Measurements from ENCODE around the gene EFCAB11. TPM values are rescaled to one million over a fixed set of nuclear protein-coding genes. Genes with fewer than 3 reads are reported as not detected.

The EFCAB11 gene
- total RNA-seq, 1 experiment from 2014 or later, result 18.1 TPM

- H3K9me2 ChIP-seq (ENCODE audit: insufficient read depth), result no peaks in the 10 kb centered on the region
- intact Hi-C loops (cut with micrococcal nuclease), result no loop called here
- no peak overlapping the region for H3K4me2 ChIP-seq (ENCODE audit: low read length)
- no peak overlapping the region for H2AFZ ChIP-seq (ENCODE audit: low read depth, low read length, poor library complexity, severe bottlenecking)
- no peak overlapping the region for H3K27ac ChIP-seq (ENCODE audit: low read depth, low read length)
- no peaks in the 10 kb centered on the region for H4K20me1 ChIP-seq (ENCODE audit: insufficient read depth)
- ChIA-PET RAD21 (ENCODE audit: low non-redundant PET in 1 of 2, low total read pairs in 2 of 2, uncharacterized antibody in 2 of 2, unreplicated experiment in 2 of 2) (no interaction called here), CTCF (no interaction called here), POLR2A (no interaction called here)
- TF ChIP-seq ZBTB33 (IDR thresholded peaks at IDR 0.05; ENCODE audit: extremely low read depth, insufficient replicate concordance, low read length) (no peak), FOSL1 (IDR thresholded peaks at IDR 0.05; ENCODE audit: low read depth) (no peak)
- BruUV-seq (replicated peaks), result no TSS peak
- H3K27me3 ChIP-seq (ENCODE audit: insufficient read depth, low read length), result no peaks in the 10 kb centered on the region
- ATAC-seq (no peak), DNase-seq (ENCODE audit: low read depth, low spot score) (no peak)
- no peak overlapping the region for H3K9ac ChIP-seq (ENCODE audit: low read length)
- H3K36me3 ChIP-seq (ENCODE audit: control insufficient read depth in 1 of 2, insufficient read depth in 2 of 2, low read length in 2 of 2), result no peaks in the 10 kb centered on the region
- H3K79me2 ChIP-seq (ENCODE audit: insufficient read depth, low read length), result no peaks in the 10 kb centered on the region
- H3K9me3 ChIP-seq (ENCODE audit: control insufficient read depth in 1 of 2, insufficient read depth in 1 of 2, low read depth in 1 of 2, low read length in 2 of 2), result no peaks in the 10 kb centered on the region
- H3K4me1 ChIP-seq (ENCODE audit: control insufficient read depth in 1 of 2, insufficient read depth in 2 of 2, low read length in 2 of 2), result 0 out of 4 replicates have a peak, but pooled peaks cover 0 to 3% of the 10 kb centered on the region in 2 experiments
- no peak overlapping the region for H3K4me3 ChIP-seq (replicated peaks in 1 of 2; ENCODE audit: low read depth in 1 of 2, low read length in 2 of 2)
Measured at GRCh38 chr14:89912221-89912620, 42.3 kb downstream of the EFCAB11 start.

GRCh38 chr14:89911010-89911919 is 43.3 kb downstream of the EFCAB11 start:
- no peaks in the 10 kb centered on the region for H3K9me2 ChIP-seq (ENCODE audit: insufficient read depth)
- H2AFZ ChIP-seq (ENCODE audit: low read depth, low read length, poor library complexity, severe bottlenecking), result no peak overlapping the region
- no peak overlapping the region for H3K27ac ChIP-seq (ENCODE audit: low read depth, low read length)
- intact Hi-C loops (cut with micrococcal nuclease), result no loop called here
- H3K4me1 ChIP-seq (ENCODE audit: control insufficient read depth in 1 of 2, insufficient read depth in 2 of 2, low read length in 2 of 2), result 0 out of 4 replicates have a peak, but pooled peaks cover 0 to 3% of the 10 kb centered on the region in 2 experiments
- no peak overlapping the region for H3K9ac ChIP-seq (ENCODE audit: low read length)
- no peaks in the 10 kb centered on the region for H3K36me3 ChIP-seq (ENCODE audit: control insufficient read depth in 1 of 2, insufficient read depth in 2 of 2, low read length in 2 of 2)
- ChIA-PET CTCF (interaction anchor here (1.0 to 1.1 kb wide), 2 partner anchors 28 to 870 kb away, joined by 3 read pairs; no protein-coding TSS in a partner anchor), POLR2A (no interaction called here), RAD21 (ENCODE audit: low non-redundant PET in 1 of 2, low total read pairs in 2 of 2, uncharacterized antibody in 2 of 2, unreplicated experiment in 2 of 2) (no interaction called here)
- BruUV-seq (replicated peaks), result no TSS peak
- H3K79me2 ChIP-seq (ENCODE audit: insufficient read depth, low read length), result no peaks in the 10 kb centered on the region
- DNase-seq (ENCODE audit: low read depth, low spot score) (no peak), ATAC-seq (no peak)
- H4K20me1 ChIP-seq (ENCODE audit: insufficient read depth), result no peaks in the 10 kb centered on the region
- H3K27me3 ChIP-seq (ENCODE audit: insufficient read depth, low read length), result no peaks in the 10 kb centered on the region
- H3K4me2 ChIP-seq (ENCODE audit: low read length), result no peak overlapping the region
- no peak overlapping the region for H3K4me3 ChIP-seq (replicated peaks in 1 of 2; ENCODE audit: low read depth in 1 of 2, low read length in 2 of 2)
- no peaks in the 10 kb centered on the region for H3K9me3 ChIP-seq (ENCODE audit: control insufficient read depth in 1 of 2, insufficient read depth in 1 of 2, low read depth in 1 of 2, low read length in 2 of 2)
- TF ChIP-seq ATF3 (IDR thresholded peaks at IDR 0.05), result no peak
- no peak for TF ChIP-seq SIN3A (IDR thresholded peaks at IDR 0.05; ENCODE audit: low read depth)
- no peak for TF ChIP-seq RAD21 (IDR thresholded peaks at IDR 0.05; ENCODE audit: low read depth)
- no peak for TF ChIP-seq JUND (IDR thresholded peaks at IDR 0.05)
- TF ChIP-seq EZH2phosphoT487 (IDR thresholded peaks at IDR 0.05; ENCODE audit: borderline replicate concordance), result no peak
- no peak for TF ChIP-seq ZBTB33 (IDR thresholded peaks at IDR 0.05; ENCODE audit: extremely low read depth, insufficient replicate concordance, low read length)
- no peak for TF ChIP-seq SP1 (IDR thresholded peaks at IDR 0.05; ENCODE audit: low read depth)
- no peak for TF ChIP-seq ZFX (IDR thresholded peaks at IDR 0.05)
- TF ChIP-seq YY1 (IDR thresholded peaks at IDR 0.05; ENCODE audit: extremely low read depth, insufficient replicate concordance, low read depth, low read length), result no peak
- TF ChIP-seq POLR2AphosphoS5 (IDR thresholded peaks at IDR 0.05; ENCODE audit: low read depth, low read length), result no peak
- no peak for TF ChIP-seq POLR2A (IDR thresholded peaks at IDR 0.05; ENCODE audit: borderline replicate concordance, extremely low read depth, insufficient read depth, insufficient read length)
